NCI-H128 (cell line): ENCODE measurements around the gene PCNX2.

ENCODE experiments used
- DNase-seq: peaks from one replicate; lab custom pipeline; 2025; ENCODE audit not compliant: unreplicated experiment; lab: John Stamatoyannopoulos, UW

PCNX2 gene

GRCh38 chr1:233079574-233079973 is 216.0 kb downstream of the PCNX2 start:
- DNase-seq: no peak

GRCh38 chr1:233078396-233078795 is 217.1 kb downstream of the PCNX2 start:
- DNase-seq: no peak

GRCh38 chr1:233075915-233076295 is 219.6 kb downstream of the PCNX2 start:
- DNase-seq: no peak

DNA sequence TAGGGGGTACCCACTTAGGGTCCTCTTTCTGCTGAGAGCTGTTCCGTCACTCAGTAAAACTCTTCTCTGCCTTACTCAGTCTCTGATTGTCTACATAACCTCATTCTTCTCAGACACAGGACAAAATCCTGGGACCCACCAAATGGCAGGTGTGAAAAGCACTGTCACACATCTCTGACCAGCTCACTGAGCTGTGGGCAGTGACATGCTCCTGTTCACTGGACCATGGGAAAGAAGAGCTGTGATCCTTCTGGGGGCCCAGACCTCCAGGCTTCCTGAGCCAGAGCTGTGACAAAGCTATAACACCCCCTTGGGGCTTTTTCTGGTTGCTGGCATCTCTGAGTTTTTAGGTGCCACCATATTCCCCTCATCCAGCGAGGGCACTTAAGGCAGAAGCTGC is 229.4 kb downstream of the PCNX2 start:
- DNase-seq: no peak

DNA sequence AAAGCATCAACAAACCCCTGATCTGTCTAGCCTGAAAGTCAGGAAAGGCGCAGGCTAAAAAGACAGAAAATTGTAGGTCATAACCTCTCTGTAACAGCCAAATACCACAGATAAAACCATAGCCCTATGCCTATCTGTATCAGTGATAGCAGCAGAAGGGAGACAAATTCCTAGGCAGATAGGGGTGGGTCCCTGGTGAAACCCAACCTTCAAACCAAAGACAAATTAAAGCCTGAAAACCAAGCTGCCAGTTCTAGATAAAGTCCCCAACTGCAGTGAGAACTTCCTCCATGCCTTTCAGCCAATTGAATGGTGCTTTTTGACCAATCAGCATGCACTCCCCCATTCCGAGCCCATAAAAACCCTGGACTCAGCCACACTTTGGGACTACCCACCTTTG is 229.8 kb downstream of the PCNX2 start:
- no peak for DNase-seq

DNA sequence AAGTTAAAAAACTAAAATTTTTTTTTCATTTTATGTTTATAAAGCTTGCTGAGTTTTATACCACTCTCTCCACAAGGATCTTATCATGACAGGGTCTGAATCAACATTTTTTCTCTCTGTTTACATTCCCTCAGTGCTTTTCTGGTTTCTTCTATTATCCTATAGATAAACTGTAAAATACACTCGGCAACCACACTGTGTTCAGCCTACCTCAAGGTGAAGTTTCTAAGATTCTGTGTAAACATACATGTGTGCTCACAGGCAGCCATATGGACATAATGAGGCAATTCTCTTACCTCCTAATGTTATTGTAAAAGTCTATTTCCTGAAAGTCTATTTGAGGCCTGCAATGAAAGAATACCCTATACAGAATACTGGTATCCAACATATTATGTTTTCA is 230.5 kb downstream of the PCNX2 start:
- no peak for DNase-seq

DNA sequence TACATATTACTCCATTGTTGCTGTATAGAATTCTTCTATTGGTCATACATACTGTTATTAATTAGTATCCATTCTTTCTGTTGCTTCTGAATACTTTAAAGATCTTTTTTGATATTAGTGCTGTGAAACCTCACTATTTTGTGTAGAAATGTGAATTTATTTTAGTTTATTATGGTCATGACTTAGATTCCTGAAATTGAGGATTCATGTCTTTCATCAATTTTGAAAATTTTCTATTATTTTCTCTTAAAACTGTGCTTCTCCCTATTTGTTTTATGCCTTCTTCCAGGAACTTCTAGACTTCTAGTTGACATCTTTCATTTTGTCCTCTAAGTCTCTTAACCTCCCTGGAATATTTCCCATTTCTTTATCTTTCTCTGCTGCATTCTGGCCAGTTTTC is 232.1 kb downstream of the PCNX2 start:
- no peak for DNase-seq

- no peak for DNase-seq
Measured at GRCh38 chr1:233061265-233061664, 234.3 kb downstream of the PCNX2 start.

- no peak for DNase-seq
Measured at GRCh38 chr1:233060461-233060994, 235.0 kb downstream of the PCNX2 start.

GRCh38 chr1:233057836-233058235 is 237.7 kb downstream of the PCNX2 start:
- DNase-seq: no peak

DNA sequence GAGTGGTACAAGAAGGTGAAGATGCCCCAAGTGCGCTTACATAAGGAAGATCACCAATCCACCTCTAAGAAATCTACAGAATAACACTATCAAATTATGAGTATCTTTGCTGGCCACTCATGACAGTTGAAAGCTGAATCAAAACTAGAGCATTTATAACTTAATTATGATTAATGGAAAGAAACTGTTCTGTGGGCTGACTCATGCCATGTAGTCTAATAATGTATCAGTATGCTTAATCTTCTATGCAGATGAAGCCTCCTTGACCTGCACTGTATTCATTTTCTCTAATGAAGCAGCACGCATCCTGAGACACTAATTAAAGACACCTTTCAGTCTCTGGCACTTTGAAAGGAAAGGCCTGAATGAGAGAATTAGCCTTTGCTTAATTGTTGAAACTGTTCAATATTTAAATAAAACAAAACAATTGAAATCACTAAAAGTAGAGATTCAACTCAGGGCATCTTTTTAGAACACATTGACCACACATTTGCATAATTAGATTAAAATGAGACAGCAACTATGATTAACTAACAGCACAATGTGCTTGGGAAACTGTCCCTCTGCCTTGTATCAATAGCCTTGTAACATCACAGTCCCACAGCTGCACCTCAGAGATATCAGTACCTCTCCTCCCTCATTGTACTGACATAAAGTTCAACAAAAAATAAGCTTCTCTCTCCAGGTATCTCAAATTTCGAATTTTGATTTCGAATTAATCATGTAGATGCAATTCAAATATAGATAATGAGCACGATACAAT is 239.5 kb downstream of the PCNX2 start:
- DNase-seq: no peak

GRCh38 chr1:233045588-233045987 is 249.9 kb downstream of the PCNX2 start:
- DNase-seq: no peak

GRCh38 chr1:233042834-233043233 is 252.7 kb downstream of the PCNX2 start:
- no peak for DNase-seq

GRCh38 chr1:233040494-233040893 is 255.0 kb downstream of the PCNX2 start:
- no peak for DNase-seq

DNA sequence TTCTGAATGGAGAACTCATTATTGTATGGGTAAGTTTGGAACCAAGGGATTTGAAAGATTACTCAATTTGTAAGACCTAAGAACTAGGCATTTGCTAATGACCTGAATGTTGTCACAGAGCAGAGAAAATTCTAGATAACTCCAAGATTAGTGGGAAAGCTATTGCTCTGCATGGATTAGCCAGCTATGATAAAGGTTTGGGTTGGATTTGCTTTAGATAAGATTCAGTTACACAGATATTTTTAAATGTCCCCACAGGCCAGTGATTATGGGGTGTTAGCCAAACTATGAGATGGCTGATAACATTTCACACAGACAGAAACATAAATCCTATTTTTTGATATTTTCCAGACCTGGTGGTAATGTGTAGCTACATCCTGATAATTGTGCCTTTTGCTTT is 256.9 kb downstream of the PCNX2 start:
- DNase-seq: no peak

GRCh38 chr1:233037843-233038242 is 257.7 kb downstream of the PCNX2 start:
- DNase-seq: no peak

DNA sequence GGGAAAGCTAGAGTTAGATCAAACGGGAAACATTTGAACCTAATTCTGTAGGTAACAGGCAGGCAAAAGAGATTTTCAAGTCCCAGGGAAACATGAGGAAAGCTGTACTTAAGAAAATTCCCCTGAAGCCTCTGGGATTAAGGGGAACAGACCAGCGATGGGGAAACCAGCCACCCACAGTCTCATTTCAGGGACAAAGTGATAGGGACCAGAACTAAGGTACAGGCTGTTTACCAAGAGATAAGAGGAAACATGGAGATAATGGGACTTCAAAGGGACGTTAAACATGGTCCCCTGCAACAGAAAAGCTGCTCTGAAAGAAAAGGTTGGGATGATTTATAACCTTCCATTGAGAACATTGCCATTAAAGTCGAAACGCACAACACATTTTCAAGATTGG is 260.7 kb downstream of the PCNX2 start:
- no peak for DNase-seq

DNA sequence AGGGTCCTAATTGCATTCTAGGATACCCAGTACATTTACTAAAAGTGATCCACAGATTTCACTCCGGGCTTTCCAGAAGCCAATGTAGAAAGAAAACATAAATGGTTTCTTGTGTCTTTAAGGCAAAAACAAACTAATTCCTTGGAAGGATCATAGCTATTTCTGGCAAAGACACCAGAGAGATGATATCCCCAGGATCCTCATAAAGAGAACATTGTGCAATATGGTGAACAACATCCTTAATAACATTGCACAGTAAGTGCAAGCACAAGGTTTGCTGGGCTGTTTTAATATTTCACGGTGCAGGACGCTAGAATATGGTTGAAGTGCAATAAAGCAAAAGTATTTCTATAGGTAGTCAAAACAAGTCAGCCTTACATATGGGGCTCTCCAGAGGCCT is 262.2 kb downstream of the PCNX2 start:
- no peak for DNase-seq

DNA sequence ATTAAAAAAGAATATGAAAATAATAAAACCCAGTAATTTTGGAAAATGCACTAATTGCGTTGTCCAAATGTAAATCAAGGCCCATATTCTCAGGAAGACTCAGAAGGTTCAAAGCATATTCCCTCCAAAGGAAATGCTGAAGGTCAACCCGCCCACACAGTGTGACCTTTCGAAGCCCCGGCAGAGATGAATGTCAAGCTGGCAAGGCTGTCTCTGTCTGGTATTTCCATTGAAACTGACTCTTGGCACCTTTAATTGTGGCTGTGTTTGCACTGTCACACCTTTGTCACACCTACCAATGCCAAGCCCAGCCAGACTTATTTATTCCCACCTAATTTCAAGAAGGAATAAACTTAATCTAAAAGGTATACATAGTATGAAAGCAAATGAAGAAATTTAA is 262.6 kb downstream of the PCNX2 start:
- DNase-seq: no peak

DNA sequence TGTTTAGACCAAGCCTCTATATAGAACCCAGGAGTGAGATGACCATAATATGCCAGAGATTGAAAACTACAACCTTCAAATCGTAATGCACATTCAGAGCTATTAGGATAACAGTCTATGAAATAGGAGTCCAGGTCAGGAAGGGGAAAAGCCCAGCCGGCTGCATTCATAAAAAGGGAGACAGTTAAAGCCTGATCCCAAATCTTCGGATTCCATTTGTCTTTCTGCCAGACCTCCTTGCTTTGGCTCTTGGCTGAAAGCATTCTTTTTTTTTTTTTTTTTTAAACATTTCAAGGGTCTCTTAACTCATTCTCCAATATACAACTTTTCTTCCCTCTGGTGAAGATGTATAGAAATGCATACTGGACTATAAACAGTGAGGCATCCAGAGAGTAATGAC is 264.0 kb downstream of the PCNX2 start:
- no peak for DNase-seq

GRCh38 chr1:233027046-233027445 is 268.5 kb downstream of the PCNX2 start:
- no peak for DNase-seq

DNA sequence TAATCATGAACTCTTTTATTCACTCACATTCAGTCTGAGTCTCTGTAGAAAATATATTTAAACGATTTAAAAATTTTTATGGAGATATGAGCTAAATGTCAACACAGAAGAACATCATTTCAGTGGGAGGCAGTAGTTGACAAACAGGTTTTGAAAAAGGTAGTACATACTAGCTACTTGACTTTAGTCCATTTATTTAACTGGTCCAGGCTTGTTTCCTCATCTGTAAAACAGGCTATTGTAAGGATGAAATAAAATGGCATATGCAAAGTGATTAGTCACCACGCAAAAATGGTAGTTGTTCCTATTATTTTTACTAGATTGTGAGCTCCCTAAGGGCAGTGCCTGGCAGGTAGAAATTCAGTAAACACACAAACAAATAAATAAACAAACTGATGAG is 270.0 kb downstream of the PCNX2 start:
- no peak for DNase-seq

DNA sequence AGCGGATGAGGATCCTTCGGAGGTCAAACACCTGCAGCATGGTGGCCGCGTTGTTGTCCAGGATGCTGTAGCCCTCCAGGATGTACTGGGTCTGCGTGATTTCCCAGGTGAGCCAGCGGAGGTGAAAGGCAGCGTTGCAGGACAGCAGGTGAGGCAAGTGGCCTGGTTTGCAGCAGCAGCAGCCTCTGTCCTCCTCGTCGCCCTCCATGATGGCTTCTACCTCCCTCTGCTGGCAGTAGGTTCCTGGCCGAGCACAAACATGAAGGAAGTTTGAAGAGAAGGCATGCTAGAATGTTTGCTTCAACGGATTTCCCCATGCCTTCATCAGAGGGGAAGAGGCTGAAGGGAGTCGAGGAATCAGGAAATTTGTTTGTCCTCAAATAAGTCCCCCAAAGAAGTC is 270.4 kb downstream of the PCNX2 start:
- no peak for DNase-seq
